ENCODE data around the gene PLA2G2D. TPM values are rescaled to one million over a fixed set of nuclear protein-coding genes. Genes with fewer than 3 reads are reported as not detected.

The PLA2G2D gene
- total RNA-seq, 1 experiment from 2014 or later, result not detected

GRCh38 chr1:20073256-20073655, 46.1 kb downstream of the PLA2G2D start:
- no peaks in the 10 kb centered on the region for H3K79me1 ChIP-seq (ENCODE audit: insufficient read depth, low read depth, low read length, poor library complexity, severe bottlenecking)
- no peak overlapping the region for H2AFZ ChIP-seq (ENCODE audit: low read length)
- H4K5ac ChIP-seq (ENCODE audit: insufficient read length, low read depth, low read length), result no peak overlapping the region
- DNase-seq, result no peak
- no peak overlapping the region for H2BK20ac ChIP-seq (ENCODE audit: low read depth, low read length, poor library complexity, severe bottlenecking)
- H4K8ac ChIP-seq (replicated peaks; ENCODE audit: insufficient read length, low read depth, low read length), result no peak overlapping the region
- H4K91ac ChIP-seq (ENCODE audit: insufficient read length, low read depth, low read length), result no peak overlapping the region
- no peak overlapping the region for H3K9ac ChIP-seq (ENCODE audit: extremely low read depth, insufficient read length, low read length)
- H3K56ac ChIP-seq (ENCODE audit: insufficient read length, low read depth, low read length), result no peak overlapping the region
- H3K18ac ChIP-seq (ENCODE audit: insufficient read length, low read depth, low read length), result no peak overlapping the region
- H3K4me3 Mint-ChIP-seq, result no peak overlapping the region
- H2BK12ac ChIP-seq (ENCODE audit: insufficient read length, low read depth, low read length), result no peak overlapping the region
- H3K27ac ChIP-seq (ENCODE audit: insufficient read length, low read depth, low read length), result no peak overlapping the region
- no peaks in the 10 kb centered on the region for H4K20me1 ChIP-seq (ENCODE audit: control insufficient read depth, insufficient read depth, insufficient read length)
- no peak for TF ChIP-seq CTCF (conservative IDR thresholded peaks at IDR 0.05)
- no peaks in the 10 kb centered on the region for H3K9me3 ChIP-seq (ENCODE audit: control insufficient read depth, low read depth, low read length)
- H2BK15ac ChIP-seq (ENCODE audit: low read depth, low read length), result no peak overlapping the region
- H3K4ac ChIP-seq (ENCODE audit: low read depth, low read length), result no peak overlapping the region
- peaks cover 5% of the 10 kb centered on the region; the same call in 1 of the 2 replicates for H3K27me3 Mint-ChIP-seq (ENCODE audit: low read depth)
- no peak overlapping the region for H3K27ac Mint-ChIP-seq
- H3K14ac ChIP-seq (ENCODE audit: insufficient read depth, low read length), result no peak overlapping the region
- H3K4me2 ChIP-seq (ENCODE audit: insufficient read depth, insufficient read length, low read length), result no peak overlapping the region
- no peak overlapping the region for H3T11ph ChIP-seq (ENCODE audit: low read length)
- H2BK5ac ChIP-seq (ENCODE audit: insufficient read length, low read length), result no peak overlapping the region
- H3K4me1 ChIP-seq (ENCODE audit: insufficient read depth, low read length), result no peaks in the 10 kb centered on the region
- no CpG with 5 or more reads among the region's 2 CpGs for WGBS (ENCODE audit: extremely low coverage, insufficient read length, low lambda C conversion rate)
- H3K4me1 Mint-ChIP-seq, result peaks cover 9 to 10% of the 10 kb centered on the region in 2 experiments
- H3K27me3 ChIP-seq (ENCODE audit: insufficient read depth, low read length), result no peaks in the 10 kb centered on the region
- no peaks in the 10 kb centered on the region for H3K9me3 Mint-ChIP-seq
- no peaks in the 10 kb centered on the region for H3K36me3 Mint-ChIP-seq (ENCODE audit: insufficient read depth in 1 of 3, low read depth in 3 of 3)
- no peaks in the 10 kb centered on the region for H3K23me2 ChIP-seq (ENCODE audit: insufficient read length, low read depth, low read length, poor library complexity, severe bottlenecking)
- no peak overlapping the region for H3K23ac ChIP-seq (ENCODE audit: insufficient read length, low read depth, low read length)
- H2BK120ac ChIP-seq (ENCODE audit: low read depth, low read length, poor library complexity, severe bottlenecking), result no peak overlapping the region
- no peak overlapping the region for H2AK5ac ChIP-seq (ENCODE audit: insufficient read length, low read length)
- no peaks in the 10 kb centered on the region for H3K79me2 ChIP-seq (ENCODE audit: insufficient read depth, low read length)

Measured in H9 (cell line).